ENCODE results near the gene CNDP2.
"Not testable (repeated sequence)": the region's sequence is repeated elsewhere in the genome, so short reads cannot be mapped to it uniquely, and the experiment has no call there.

The CNDP2 gene

GRCh38 chr18:74540652-74541421 lies 44.7 kb downstream of the CNDP2 start:
- DNase-seq = no peak

GRCh38 chr18:74541703-74542555 lies 45.8 kb downstream of the CNDP2 start:
- DNase-seq = no peak

GRCh38 chr18:74544898-74545297 lies 48.7 kb downstream of the CNDP2 start:
- no peak for DNase-seq

GRCh38 chr18:74546007-74546406 lies 49.8 kb downstream of the CNDP2 start:
- DNase-seq = no peak

- peak; percentile 48 for DNase-seq
Observed at GRCh38 chr18:74546751-74547530, 50.8 kb downstream of the CNDP2 start.

- DNase-seq = no peak
Observed at GRCh38 chr18:74547860-74548259, 51.7 kb downstream of the CNDP2 start.

GRCh38 chr18:74549591-74550104 lies 53.5 kb downstream of the CNDP2 start:
- DNase-seq = no peak

- no peak for DNase-seq
Observed at GRCh38 chr18:74550886-74551285, 54.7 kb downstream of the CNDP2 start.

- no peak for DNase-seq
Observed at GRCh38 chr18:74551452-74551851, 55.3 kb downstream of the CNDP2 start.

- DNase-seq = peak; percentile 71
Observed at GRCh38 chr18:74551936-74552555, 55.9 kb downstream of the CNDP2 start.

- no peak for DNase-seq
Observed at GRCh38 chr18:74556126-74556525, 60.0 kb downstream of the CNDP2 start.

GRCh38 chr18:74558096-74558495 lies 61.9 kb downstream of the CNDP2 start:
- no peak for DNase-seq

GRCh38 chr18:74562131-74562730 lies 66.1 kb downstream of the CNDP2 start:
- DNase-seq = no peak

GRCh38 chr18:74562775-74563174 lies 66.6 kb downstream of the CNDP2 start:
- no peak for DNase-seq

- DNase-seq = no peak
Observed at GRCh38 chr18:74563999-74564398, 67.8 kb downstream of the CNDP2 start.

- not testable (repeated sequence) for DNase-seq
Observed at GRCh38 chr18:74565164-74565563, 69.0 kb downstream of the CNDP2 start.

- DNase-seq = not testable (repeated sequence)
Observed at GRCh38 chr18:74565993-74566392, 69.8 kb downstream of the CNDP2 start.

- no peak for DNase-seq
Observed at GRCh38 chr18:74567822-74568221, 71.7 kb downstream of the CNDP2 start.

- no peak for DNase-seq
Observed at GRCh38 chr18:74569401-74569800, 73.2 kb downstream of the CNDP2 start.

GRCh38 chr18:74570266-74570665 lies 74.1 kb downstream of the CNDP2 start:
- DNase-seq = no peak

- no peak for DNase-seq
Observed at GRCh38 chr18:74571895-74572680, 75.9 kb downstream of the CNDP2 start.

Measured in fibroblast of skin of back (primary cell).